ENCODE results near the gene KIFAP3. TPM values are rescaled to one million over a fixed set of nuclear protein-coding genes. Genes with fewer than 3 reads are reported as not detected.
"Not testable (repeated sequence)": the region's sequence is repeated elsewhere in the genome, so short reads cannot be mapped to it uniquely, and the experiment has no call there.

The KIFAP3 gene
- total RNA-seq, 1 donor from 2014 or later = 7.7 TPM

- no peak overlapping the region for H3K4me2 ChIP-seq
- Mint-ChIP-seq H3K4me1 (no peaks in the 10 kb centered on the region), H3K36me3 (peaks cover 51% of the 10 kb centered on the region), H3K27ac (no peak overlapping the region), H3K27me3 (ENCODE audit: insufficient read depth, low read depth) (no peaks in the 10 kb centered on the region), H3K4me3 (no peak overlapping the region), H3K9me3 (peaks cover 12% of the 10 kb centered on the region)
- H3K36me3 ChIP-seq = peaks cover 29% of the 10 kb centered on the region
- no peaks in the 10 kb centered on the region for H4K20me1 ChIP-seq (ENCODE audit: low read depth)
- no peaks in the 10 kb centered on the region for H3K27me3 ChIP-seq
- H3K4me3 ChIP-seq = no peak overlapping the region
- no peaks in the 10 kb centered on the region for H3K4me1 ChIP-seq
- no peak overlapping the region for H2AFZ ChIP-seq (replicated peaks)
- H3K9ac ChIP-seq = no peak overlapping the region
- H3F3A ChIP-seq (ENCODE audit: low read depth) = no peaks in the 10 kb centered on the region
- H3K9me3 ChIP-seq (ENCODE audit: low read depth) = no peaks in the 10 kb centered on the region
- no peak overlapping the region for H3K27ac ChIP-seq
- TF ChIP-seq CTCF (IDR thresholded peaks at IDR 0.05) = no peak
- no peak for TF ChIP-seq EZH2 (IDR thresholded peaks at IDR 0.05)
- no peak for DNase-seq (ENCODE audit: low spot score)
- no peaks in the 10 kb centered on the region for H3K79me2 ChIP-seq (ENCODE audit: low read depth)
Measured at GRCh38 chr1:169872906-169873305, 201.6 kb downstream of the KIFAP3 start.

GRCh38 chr1:169871988-169872387, 202.5 kb downstream of the KIFAP3 start:
- not testable (repeated sequence) for H3K4me3 Mint-ChIP-seq; H3K9ac ChIP-seq; H3K9me3 ChIP-seq (ENCODE audit: low read depth); H3K4me1 ChIP-seq; H3K27me3 ChIP-seq; H3K27me3 Mint-ChIP-seq (ENCODE audit: insufficient read depth, low read depth); H4K20me1 ChIP-seq (ENCODE audit: low read depth); H3K27ac Mint-ChIP-seq; H3F3A ChIP-seq (ENCODE audit: low read depth); DNase-seq (ENCODE audit: low spot score); H3K79me2 ChIP-seq (ENCODE audit: low read depth); H2AFZ ChIP-seq (replicated peaks); H3K4me2 ChIP-seq; H3K27ac ChIP-seq; H3K4me1 Mint-ChIP-seq; H3K4me3 ChIP-seq
- H3K9me3 Mint-ChIP-seq = peaks cover 12% of the 10 kb centered on the region
- H3K36me3 Mint-ChIP-seq = peaks cover 51% of the 10 kb centered on the region
- H3K36me3 ChIP-seq = peaks cover 31% of the 10 kb centered on the region

Small RNA genes within 50 kb of the gene (small RNA-seq; reads per million reads assigned to genes)
- not detected for gene MRPS10P1

Other genes starting within 250 kb of the KIFAP3 start
- 10.6 and 12.8 TPM in 2 replicates for gene SCYL3, start 180.8 kb downstream of the KIFAP3 start, total RNA-seq (ENCODE audit: low replicate concordance)
- not detected in 2 replicates for gene NTMT2, start 71.3 kb upstream of the KIFAP3 start, total RNA-seq (ENCODE audit: low replicate concordance)

Data from neural progenitor cell (in vitro differentiated cells).